ENCODE measurements around the gene KDM2A.

The KDM2A gene

GRCh38 chr11:67079065-67079705 is 39.9 kb upstream of the KDM2A start:
- Histone ChIP-seq H3K27me3 (replicated peaks) (no peaks in the 10 kb centered on the region), H3K4me3 (ENCODE audit: low read depth, low read length) (no peak overlapping the region), H3K27ac (no peak overlapping the region), H3K36me3 (replicated peaks) (no peaks in the 10 kb centered on the region)
- in situ Hi-C loops (cut with HindIII; ENCODE audit: low pct_ligation_motif_present, low sequenced_read_pairs): no loop called here
- TF ChIP-seq, protein P1, sequence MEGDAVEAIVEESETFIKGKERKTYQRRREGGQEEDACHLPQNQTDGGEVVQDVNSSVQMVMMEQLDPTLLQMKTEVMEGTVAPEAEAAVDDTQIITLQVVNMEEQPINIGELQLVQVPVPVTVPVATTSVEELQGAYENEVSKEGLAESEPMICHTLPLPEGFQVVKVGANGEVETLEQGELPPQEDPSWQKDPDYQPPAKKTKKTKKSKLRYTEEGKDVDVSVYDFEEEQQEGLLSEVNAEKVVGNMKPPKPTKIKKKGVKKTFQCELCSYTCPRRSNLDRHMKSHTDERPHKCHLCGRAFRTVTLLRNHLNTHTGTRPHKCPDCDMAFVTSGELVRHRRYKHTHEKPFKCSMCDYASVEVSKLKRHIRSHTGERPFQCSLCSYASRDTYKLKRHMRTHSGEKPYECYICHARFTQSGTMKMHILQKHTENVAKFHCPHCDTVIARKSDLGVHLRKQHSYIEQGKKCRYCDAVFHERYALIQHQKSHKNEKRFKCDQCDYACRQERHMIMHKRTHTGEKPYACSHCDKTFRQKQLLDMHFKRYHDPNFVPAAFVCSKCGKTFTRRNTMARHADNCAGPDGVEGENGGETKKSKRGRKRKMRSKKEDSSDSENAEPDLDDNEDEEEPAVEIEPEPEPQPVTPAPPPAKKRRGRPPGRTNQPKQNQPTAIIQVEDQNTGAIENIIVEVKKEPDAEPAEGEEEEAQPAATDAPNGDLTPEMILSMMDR (IDR thresholded peaks at IDR 0.05; ENCODE audit: low read depth, low read length, missing control alignments): no peak
- DNase-seq: no peak

- no peaks in the 10 kb centered on the region for H3K36me3 ChIP-seq (replicated peaks)
- DNase-seq: no peak
- H3K27ac ChIP-seq: no peak overlapping the region
- H3K27me3 ChIP-seq (replicated peaks): no peaks in the 10 kb centered on the region
- in situ Hi-C loops (cut with HindIII; ENCODE audit: low pct_ligation_motif_present, low sequenced_read_pairs): no loop called here
- TF ChIP-seq, protein P1 (IDR thresholded peaks at IDR 0.05; ENCODE audit: low read depth, low read length, missing control alignments): peak; percentile 24
- no peak overlapping the region for H3K4me3 ChIP-seq (ENCODE audit: low read depth, low read length)
These were observed 36.8 kb upstream of the KDM2A start for GRCh38 chr11:67082071-67082791.

GRCh38 chr11:67083786-67084366 is 35.2 kb upstream of the KDM2A start:
- in situ Hi-C loops (cut with HindIII; ENCODE audit: low pct_ligation_motif_present, low sequenced_read_pairs): no loop called here
- Histone ChIP-seq H3K36me3 (replicated peaks) (no peaks in the 10 kb centered on the region), H3K27me3 (replicated peaks) (no peaks in the 10 kb centered on the region), H3K4me3 (ENCODE audit: low read depth, low read length) (no peak overlapping the region), H3K27ac (no peak overlapping the region)
- TF ChIP-seq, protein P1 (IDR thresholded peaks at IDR 0.05; ENCODE audit: low read depth, low read length, missing control alignments): no peak
- no peak for DNase-seq

DNA sequence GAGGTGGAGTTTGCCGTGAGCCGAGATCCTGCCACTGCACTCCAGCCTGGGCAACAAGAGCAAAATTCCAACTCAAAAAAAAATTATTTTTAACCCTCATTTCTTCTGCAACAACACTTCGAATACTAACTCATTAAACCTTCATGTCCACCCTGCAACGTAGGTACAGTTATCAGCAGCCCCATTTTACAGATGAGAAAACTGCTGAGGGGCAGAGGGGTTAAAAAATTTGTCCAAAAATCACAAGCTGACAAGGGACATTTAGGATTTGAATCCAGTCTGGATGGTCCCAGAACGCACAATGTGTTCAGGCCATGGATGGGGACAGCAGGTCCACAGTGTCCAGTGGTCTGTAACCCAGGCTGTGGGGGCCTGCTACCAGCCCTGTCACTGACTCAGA is 33.4 kb upstream of the KDM2A start:
- Histone ChIP-seq H3K27ac (no peak overlapping the region), H3K36me3 (replicated peaks) (no peaks in the 10 kb centered on the region), H3K4me3 (ENCODE audit: low read depth, low read length) (no peak overlapping the region), H3K27me3 (replicated peaks) (no peaks in the 10 kb centered on the region)
- in situ Hi-C loops (cut with HindIII; ENCODE audit: low pct_ligation_motif_present, low sequenced_read_pairs): no loop called here
- DNase-seq: no peak
- TF ChIP-seq, protein P1 (IDR thresholded peaks at IDR 0.05; ENCODE audit: low read depth, low read length, missing control alignments): no peak

GRCh38 chr11:67090717-67091116 is 28.3 kb upstream of the KDM2A start:
- Histone ChIP-seq H3K27ac (no peak overlapping the region), H3K4me3 (ENCODE audit: low read depth, low read length) (no peak overlapping the region), H3K27me3 (replicated peaks) (no peaks in the 10 kb centered on the region), H3K36me3 (replicated peaks) (no peaks in the 10 kb centered on the region)
- in situ Hi-C loops (cut with HindIII; ENCODE audit: low pct_ligation_motif_present, low sequenced_read_pairs): no loop called here
- DNase-seq: no peak
- TF ChIP-seq, protein P1 (IDR thresholded peaks at IDR 0.05; ENCODE audit: low read depth, low read length, missing control alignments): no peak
